GM23338 (cell line): ENCODE measurements around the gene BACH1. TPM values are rescaled to one million over a fixed set of nuclear protein-coding genes. Genes with fewer than 3 reads are reported as not detected.

Source experiments
- ATAC-seq: fragments of 200-7000 bp; cut with Tn5 transposase; 3 replicates; pipeline ENCODE4 v1.9.1; 2020
- DNase-seq: peaks from one replicate; pipeline ENCODE4 v3.0.0-alpha.2; 2015; ENCODE audit warnings: low spot score
- H2AFZ ChIP-seq: fragments of 200-600 bp; sonication (generic); 2 replicates; pipeline ENCODE4 v1.8.0; 2016; ENCODE audit warnings: antibody characterized with exemption, mild to moderate bottlenecking, moderate library complexity
- H3F3A ChIP-seq: fragments of 200-600 bp; sonication (generic); replicated peaks from 2 replicates; pipeline ENCODE4 v1.8.0; 2017; ENCODE audit warnings: antibody characterized with exemption, mixed run types, low read depth
- H3K27ac ChIP-seq: fragments of 200-600 bp; sonication (generic); 2 replicates; pipeline ENCODE4 v1.6.1; 2016; ENCODE audit warnings: low read depth
- H3K27me3 ChIP-seq: fragments of 200-600 bp; sonication (generic); 2 replicates; pipeline ENCODE4 v1.8.0; 2016; ENCODE audit warnings: mild to moderate bottlenecking, mixed run types, moderate library complexity; ENCODE audit not compliant: insufficient read depth
- H3K36me3 ChIP-seq: fragments of 200-600 bp; sonication (generic); 2 replicates; pipeline ENCODE4 v1.8.0; 2016; ENCODE audit warnings: mild to moderate bottlenecking; ENCODE audit not compliant: insufficient read depth
- H3K4me1 ChIP-seq: fragments of 200-600 bp; sonication (generic); 2 replicates; pipeline ENCODE4 v1.8.0; 2016; ENCODE audit warnings: mild to moderate bottlenecking, moderate library complexity; ENCODE audit not compliant: insufficient read depth
- H3K4me2 ChIP-seq: fragments of 200-600 bp; sonication (generic); 2 replicates; pipeline ENCODE4 v1.7.1; 2017; ENCODE audit warnings: mixed run types
- H3K4me3 ChIP-seq: fragments of 200-600 bp; sonication (generic); 2 replicates; pipeline ENCODE4 v1.6.1; 2016; ENCODE audit warnings: mixed run types
- H3K79me2 ChIP-seq: fragments of 200-600 bp; sonication (generic); replicated peaks from 2 replicates; pipeline ENCODE4 v1.8.0; 2017; ENCODE audit warnings: mild to moderate bottlenecking; ENCODE audit not compliant: insufficient read depth
- H3K9me2 ChIP-seq: fragments of 200-600 bp; sonication (generic); 2 replicates; pipeline ENCODE4 v1.8.0; 2017; ENCODE audit not compliant: insufficient read depth
- H4K20me1 ChIP-seq: fragments of 200-600 bp; sonication (generic); replicated peaks from 2 replicates; pipeline ENCODE4 v1.8.0; 2017; ENCODE audit warnings: mild to moderate bottlenecking; ENCODE audit not compliant: insufficient read depth
- H3K27ac Mint-ChIP-seq: 2 replicates; pipeline ENCODE4 v1.8.0; 2020; ENCODE audit warnings: inconsistent platforms, mild to moderate bottlenecking, moderate library complexity, mixed read lengths
- H3K27me3 Mint-ChIP-seq: 3 replicates; pipeline ENCODE4 v1.8.0; 2022; ENCODE audit warnings: low read depth, mild to moderate bottlenecking, moderate library complexity, mixed read lengths, inconsistent platforms; ENCODE audit not compliant: insufficient read depth, poor library complexity
- H3K36me3 Mint-ChIP-seq: 3 replicates; pipeline ENCODE4 v1.8.0; 2021; ENCODE audit warnings: low read depth, mild to moderate bottlenecking, inconsistent platforms, moderate library complexity, mixed read lengths
- H3K4me1 Mint-ChIP-seq: 3 replicates; pipeline ENCODE4 v1.8.0; 2020; ENCODE audit warnings: mild to moderate bottlenecking, inconsistent platforms, mixed read lengths
- H3K4me3 Mint-ChIP-seq: 3 replicates; pipeline ENCODE4 v1.8.0; 2021; ENCODE audit warnings: moderate library complexity, mild to moderate bottlenecking, inconsistent platforms, mixed read lengths
- H3K9me3 Mint-ChIP-seq: 3 replicates; pipeline ENCODE4 v1.8.0; 2020; ENCODE audit warnings: moderate library complexity, mild to moderate bottlenecking, inconsistent platforms, mixed read lengths
- CREB1 ChIP-seq: fragments of 250-450 bp; sonication (Bioruptor Pico); IDR thresholded peaks from 2 replicates; pipeline ENCODE4 v1.5.0; 2020; ENCODE audit warnings: low read depth, mild to moderate bottlenecking, moderate library complexity
- CTCF ChIP-seq, 2 experiments: fragments of 200-600 bp in 1 of 2; sonication (generic) in 1 of 2; conservative IDR thresholded peaks; 2 replicates each; pipeline versions ENCODE4 v1.5.1 to v1.6.1; 2016 to 2017; ENCODE audit warnings: antibody characterized with exemption in 2 of 2, low read depth in 2 of 2, mild to moderate bottlenecking in 2 of 2, moderate library complexity in 1 of 2
- ETS1 ChIP-seq: IDR thresholded peaks from 2 replicates; pipeline ENCODE4 v1.6.1; 2016; ENCODE audit warnings: antibody characterized with exemption
- EZH2 ChIP-seq: fragments of 200-600 bp; sonication (generic); IDR thresholded peaks from one replicate; pipeline ENCODE4 v1.8.0; 2017; ENCODE audit warnings: antibody characterized with exemption, mild to moderate bottlenecking, low read depth; ENCODE audit not compliant: unreplicated experiment
- EZH2phosphoT487 ChIP-seq: fragments of 200-600 bp; sonication (generic); IDR thresholded peaks from one replicate; pipeline ENCODE4 v1.8.1; 2018; ENCODE audit warnings: antibody characterized with exemption; ENCODE audit not compliant: unreplicated experiment
- JUNB ChIP-seq: IDR thresholded peaks from one replicate; pipeline ENCODE4 v1.6.1; 2016; ENCODE audit warnings: antibody characterized with exemption; ENCODE audit not compliant: unreplicated experiment
- NANOG ChIP-seq: IDR thresholded peaks from 2 replicates; pipeline ENCODE4 v1.6.1; 2016; ENCODE audit warnings: antibody characterized with exemption, borderline replicate concordance
- POLR2AphosphoS5 ChIP-seq: IDR thresholded peaks from 2 replicates; pipeline ENCODE4 v1.6.1; 2016; ENCODE audit warnings: antibody characterized with exemption, low read depth
- REST ChIP-seq: IDR thresholded peaks from one replicate; pipeline ENCODE4 v1.6.1; 2018; ENCODE audit warnings: antibody characterized with exemption; ENCODE audit not compliant: unreplicated experiment
- STAT1 ChIP-seq: IDR thresholded peaks from one replicate; pipeline ENCODE4 v1.6.1; 2016; ENCODE audit warnings: antibody characterized with exemption; ENCODE audit not compliant: unreplicated experiment
- ZNF114 ChIP-seq: fragments of 250-450 bp; sonication (Bioruptor Pico); IDR thresholded peaks from 2 replicates; pipeline ENCODE4 v1.5.0; 2020; ENCODE audit warnings: mild to moderate bottlenecking, moderate library complexity
- ZNF331 ChIP-seq: fragments of 250-450 bp; sonication (Bioruptor Pico); IDR thresholded peaks from 2 replicates; pipeline ENCODE4 v1.5.0; 2020; ENCODE audit warnings: low read depth, mild to moderate bottlenecking, moderate library complexity
- ZNF462 ChIP-seq: fragments of 250-450 bp; sonication (Bioruptor Pico); IDR thresholded peaks from 2 replicates; pipeline ENCODE4 v1.5.0; 2020; ENCODE audit warnings: mild to moderate bottlenecking, moderate library complexity
- polyA plus RNA-seq: library from polyadenylated mRNA; unstranded; fragments of >200 nt; fragmentation: Nextera tagmentation; extraction: Ambion mirVana; gene quantifications from 2 replicates; pipeline ENCODE4 v1.2.1, GENCODE V29; 2016
- total RNA-seq: library from RNA; depleted of rRNA; stranded (reverse); fragments of >200 nt; shearing (Covaris generic); gene quantifications from 2 replicates; pipeline ENCODE4 v1.2.3, GENCODE V29; 2014

Gene BACH1
- total and polyA plus RNA-seq, 2 experiments from 2014 or later, result 18.9 to 41.2 TPM

- no peak overlapping the region for H3K4me3 Mint-ChIP-seq
- Histone ChIP-seq H3F3A (no peaks in the 10 kb centered on the region), H3K9me2 (no peaks in the 10 kb centered on the region), H3K27ac (no peak overlapping the region), H3K27me3 (no peaks in the 10 kb centered on the region), H2AFZ (no peak overlapping the region), H4K20me1 (no peaks in the 10 kb centered on the region), H3K36me3 (no peaks in the 10 kb centered on the region), H3K79me2 (no peaks in the 10 kb centered on the region), H3K4me3 (no peak overlapping the region), H3K4me2 (no peak overlapping the region), H3K4me1 (no peaks in the 10 kb centered on the region)
- H3K4me1 Mint-ChIP-seq, result no peaks in the 10 kb centered on the region
- peaks cover 5% of the 10 kb centered on the region; the same call in 1 of the 3 replicates for H3K36me3 Mint-ChIP-seq
- peaks cover 4% of the 10 kb centered on the region for H3K27me3 Mint-ChIP-seq
- no peak overlapping the region for H3K27ac Mint-ChIP-seq
- no peaks in the 10 kb centered on the region for H3K9me3 Mint-ChIP-seq
- DNase-seq, result no peak
- ATAC-seq, result no peak
- TF ChIP-seq EZH2, result no peak
- no peak for TF ChIP-seq EZH2phosphoT487
- no peak for TF ChIP-seq REST
- TF ChIP-seq ZNF114, result no peak
- TF ChIP-seq NANOG, result no peak
- TF ChIP-seq CREB1 (CRISPR knock-in tag), result no peak
- no peak for TF ChIP-seq POLR2AphosphoS5
- no peak for TF ChIP-seq CTCF (conservative IDR thresholded peaks at IDR 0.05; ENCODE audit: low read depth in 2 of 2)
- no peak for TF ChIP-seq STAT1
- TF ChIP-seq ETS1, result no peak
- TF ChIP-seq ZNF462 (CRISPR knock-in tag), result no peak
- TF ChIP-seq ZNF331 (CRISPR knock-in tag), result no peak
- TF ChIP-seq JUNB, result no peak
Measured at GRCh38 chr21:29367335-29367734, 68.6 kb downstream of the BACH1 start.
